BE2C (cell line): ENCODE measurements around the gene ZNF18. TPM values are rescaled to one million over a fixed set of nuclear protein-coding genes. Genes with fewer than 3 reads are reported as not detected.

Experiments
- DNase-seq: peaks from one replicate; pipeline ENCODE4 v3.0.0-alpha.2; 2020
- H3K27me3 ChIP-seq: fragments of 250-450 bp; sonication (Bioruptor Pico); 2 replicates; pipeline ENCODE4 v1.5.1; 2020; ENCODE audit warnings: mild to moderate bottlenecking
- H3K36me3 ChIP-seq: fragments of 250-450 bp; sonication (Bioruptor Pico); 2 replicates; pipeline ENCODE4 v1.5.1; 2020; ENCODE audit warnings: mild to moderate bottlenecking
- H3K4me1 ChIP-seq: fragments of 250-450 bp; sonication (Bioruptor Pico); 2 replicates; pipeline ENCODE4 v1.5.1; 2020
- H3K4me3 ChIP-seq: 2 replicates; pipeline ENCODE4 v1.5.1; 2011; ENCODE audit warnings: low read depth, low read length
- H3K9me3 ChIP-seq: fragments of 250-450 bp; sonication (Bioruptor Pico); 2 replicates; pipeline ENCODE4 v1.5.1; 2020
- polyA plus RNA-seq: library from polyadenylated mRNA; unstranded; fragments of >200 nt; gene quantifications from one replicate; pipeline ENCODE4 v1.2.1, GENCODE V29; 2012; ENCODE audit warnings: low read depth, missing spikeins; ENCODE audit not compliant: insufficient read length, insufficient read depth
- TF ChIP-seq, protein P1 (sequence below): IDR thresholded peaks from 2 replicates; pipeline ENCODE4 v1.5.1; 2012; ENCODE audit warnings: mild to moderate bottlenecking, low read depth, low read length

ZNF18 gene, protein sequence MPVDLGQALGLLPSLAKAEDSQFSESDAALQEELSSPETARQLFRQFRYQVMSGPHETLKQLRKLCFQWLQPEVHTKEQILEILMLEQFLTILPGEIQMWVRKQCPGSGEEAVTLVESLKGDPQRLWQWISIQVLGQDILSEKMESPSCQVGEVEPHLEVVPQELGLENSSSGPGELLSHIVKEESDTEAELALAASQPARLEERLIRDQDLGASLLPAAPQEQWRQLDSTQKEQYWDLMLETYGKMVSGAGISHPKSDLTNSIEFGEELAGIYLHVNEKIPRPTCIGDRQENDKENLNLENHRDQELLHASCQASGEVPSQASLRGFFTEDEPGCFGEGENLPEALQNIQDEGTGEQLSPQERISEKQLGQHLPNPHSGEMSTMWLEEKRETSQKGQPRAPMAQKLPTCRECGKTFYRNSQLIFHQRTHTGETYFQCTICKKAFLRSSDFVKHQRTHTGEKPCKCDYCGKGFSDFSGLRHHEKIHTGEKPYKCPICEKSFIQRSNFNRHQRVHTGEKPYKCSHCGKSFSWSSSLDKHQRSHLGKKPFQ
- 9.4 TPM for polyA plus RNA-seq

- Histone ChIP-seq H3K4me3 (peak within 1 kb of the TSS; percentile 73), H3K9me3 (no peaks in the 10 kb centered on the region), H3K4me1 (no peaks in the 10 kb centered on the region), H3K27me3 (no peaks in the 10 kb centered on the region), H3K36me3 (no peaks in the 10 kb centered on the region)
- TF ChIP-seq, protein P1, sequence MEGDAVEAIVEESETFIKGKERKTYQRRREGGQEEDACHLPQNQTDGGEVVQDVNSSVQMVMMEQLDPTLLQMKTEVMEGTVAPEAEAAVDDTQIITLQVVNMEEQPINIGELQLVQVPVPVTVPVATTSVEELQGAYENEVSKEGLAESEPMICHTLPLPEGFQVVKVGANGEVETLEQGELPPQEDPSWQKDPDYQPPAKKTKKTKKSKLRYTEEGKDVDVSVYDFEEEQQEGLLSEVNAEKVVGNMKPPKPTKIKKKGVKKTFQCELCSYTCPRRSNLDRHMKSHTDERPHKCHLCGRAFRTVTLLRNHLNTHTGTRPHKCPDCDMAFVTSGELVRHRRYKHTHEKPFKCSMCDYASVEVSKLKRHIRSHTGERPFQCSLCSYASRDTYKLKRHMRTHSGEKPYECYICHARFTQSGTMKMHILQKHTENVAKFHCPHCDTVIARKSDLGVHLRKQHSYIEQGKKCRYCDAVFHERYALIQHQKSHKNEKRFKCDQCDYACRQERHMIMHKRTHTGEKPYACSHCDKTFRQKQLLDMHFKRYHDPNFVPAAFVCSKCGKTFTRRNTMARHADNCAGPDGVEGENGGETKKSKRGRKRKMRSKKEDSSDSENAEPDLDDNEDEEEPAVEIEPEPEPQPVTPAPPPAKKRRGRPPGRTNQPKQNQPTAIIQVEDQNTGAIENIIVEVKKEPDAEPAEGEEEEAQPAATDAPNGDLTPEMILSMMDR: no peak
- peak; percentile 91 for DNase-seq
Observed at GRCh38 chr17:11997147-11997971, at the start of gene ZNF18. TSS of gene ZNF18 (minus strand) at chr17:11997475. CDS start at chr17:11992829, 4,646 bp downstream.

GRCh38 chr17:12046786-12047185 lies 49.5 kb upstream of the ZNF18 start:
- Histone ChIP-seq H3K27me3 (no peaks in the 10 kb centered on the region), H3K4me3 (no peak overlapping the region), H3K4me1 (no peaks in the 10 kb centered on the region), H3K36me3 (no peaks in the 10 kb centered on the region), H3K9me3 (no peaks in the 10 kb centered on the region)
- TF ChIP-seq, protein P1: no peak
- DNase-seq: no peak

DNA sequence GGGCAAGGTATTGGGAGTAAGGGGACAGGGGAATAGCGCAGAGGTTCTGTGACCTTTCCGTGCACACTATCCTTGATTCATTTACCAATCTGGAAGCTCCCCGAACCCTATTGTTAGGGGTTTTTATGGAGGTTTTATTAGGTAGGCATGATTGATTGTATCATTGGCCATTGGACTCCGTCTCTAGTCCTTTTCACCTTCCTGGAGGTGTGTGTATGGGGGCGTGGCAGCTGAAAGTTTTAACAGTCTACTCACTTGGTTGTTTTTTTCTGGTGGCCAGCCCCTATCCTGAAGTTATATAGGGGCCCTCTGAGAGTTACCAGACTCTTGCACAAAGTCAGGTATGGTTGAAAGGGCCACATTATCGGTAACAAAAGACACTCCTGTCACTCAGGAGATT lies 46.4 kb upstream of the ZNF18 start:
- Histone ChIP-seq H3K9me3 (no peaks in the 10 kb centered on the region), H3K36me3 (no peaks in the 10 kb centered on the region), H3K27me3 (no peaks in the 10 kb centered on the region), H3K4me1 (no peaks in the 10 kb centered on the region), H3K4me3 (no peak overlapping the region)
- DNase-seq: no peak
- TF ChIP-seq, protein P1: no peak

DNA sequence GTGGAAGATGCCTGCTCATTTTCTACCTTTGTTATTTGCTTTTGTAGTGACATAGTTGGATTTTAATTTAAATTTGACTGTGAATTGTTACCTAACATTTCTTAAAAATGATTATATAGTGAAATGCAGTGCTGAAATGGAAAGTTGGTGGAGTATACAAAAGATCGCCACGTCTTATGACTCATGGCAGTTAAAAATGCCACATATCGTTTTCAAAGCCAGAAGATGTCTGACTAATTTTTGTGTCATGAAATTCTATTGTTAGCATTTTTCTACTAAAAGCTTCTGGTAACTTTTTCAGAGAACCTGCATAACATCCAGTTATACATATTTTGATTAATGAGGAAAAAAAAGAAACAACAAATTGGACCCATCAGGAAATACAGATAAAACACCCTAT lies 44.0 kb upstream of the ZNF18 start:
- TF ChIP-seq, protein P1: no peak
- Histone ChIP-seq H3K27me3 (no peaks in the 10 kb centered on the region), H3K36me3 (no peaks in the 10 kb centered on the region), H3K9me3 (no peaks in the 10 kb centered on the region), H3K4me3 (no peak overlapping the region), H3K4me1 (no peaks in the 10 kb centered on the region)
- no peak for DNase-seq

DNA sequence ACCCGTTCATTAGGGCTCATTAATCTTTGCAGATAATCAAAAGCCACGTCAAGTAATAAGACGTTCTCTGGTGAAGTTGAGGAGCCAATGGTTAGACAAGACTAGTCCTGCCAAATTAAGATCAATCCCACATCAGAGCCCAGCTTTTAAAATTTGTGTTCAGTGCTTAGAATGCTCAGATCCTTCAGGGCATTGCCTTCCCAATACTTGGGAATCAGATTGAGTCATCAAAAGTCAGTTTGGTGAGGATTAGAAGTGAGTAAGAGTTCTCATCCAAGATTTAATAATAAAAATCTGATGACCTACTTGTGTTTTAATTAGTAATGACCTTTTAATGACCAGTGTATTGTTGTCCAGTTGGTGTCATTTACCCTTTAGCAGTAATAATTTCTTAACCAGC lies 43.2 kb upstream of the ZNF18 start:
- DNase-seq: no peak
- H3K4me3 ChIP-seq: no peak overlapping the region
- TF ChIP-seq, protein P1: no peak
- H3K36me3 ChIP-seq: no peaks in the 10 kb centered on the region
- no peaks in the 10 kb centered on the region for H3K4me1 ChIP-seq
- no peaks in the 10 kb centered on the region for H3K9me3 ChIP-seq
- H3K27me3 ChIP-seq: no peaks in the 10 kb centered on the region
